Fibroblast of the aortic adventitia (primary cell): ENCODE measurements around the gene CTDP1. TPM values are rescaled to one million over a fixed set of nuclear protein-coding genes. Genes with fewer than 3 reads are reported as not detected.
A peak's percentile ranks its signal among the peaks of the same experiment; 100 is the strongest.

Experiments used
- DNase-seq: peaks from one replicate; pipeline ENCODE4 v3.0.0-alpha.2; 2010; ENCODE audit warnings: low read depth
- H3K4me3 ChIP-seq: 2 replicates; pipeline ENCODE4 v1.5.1; 2011; ENCODE audit warnings: low read depth, mild to moderate bottlenecking, control low read depth, low read length, moderate library complexity
- total RNA-seq: library from RNA; depleted of rRNA; stranded (reverse); fragments of >200 nt; gene quantifications from 2 replicates; pipeline ENCODE4 v1.2.3, GENCODE V29; 2012; ENCODE audit warnings: low replicate concordance
- TF ChIP-seq, protein P1 (sequence below): IDR thresholded peaks from 2 replicates; pipeline ENCODE4 v1.5.1; 2011; ENCODE audit warnings: mild to moderate bottlenecking, low read length, control low read depth, inconsistent platforms; ENCODE audit not compliant: insufficient read depth

Gene CTDP1, protein sequence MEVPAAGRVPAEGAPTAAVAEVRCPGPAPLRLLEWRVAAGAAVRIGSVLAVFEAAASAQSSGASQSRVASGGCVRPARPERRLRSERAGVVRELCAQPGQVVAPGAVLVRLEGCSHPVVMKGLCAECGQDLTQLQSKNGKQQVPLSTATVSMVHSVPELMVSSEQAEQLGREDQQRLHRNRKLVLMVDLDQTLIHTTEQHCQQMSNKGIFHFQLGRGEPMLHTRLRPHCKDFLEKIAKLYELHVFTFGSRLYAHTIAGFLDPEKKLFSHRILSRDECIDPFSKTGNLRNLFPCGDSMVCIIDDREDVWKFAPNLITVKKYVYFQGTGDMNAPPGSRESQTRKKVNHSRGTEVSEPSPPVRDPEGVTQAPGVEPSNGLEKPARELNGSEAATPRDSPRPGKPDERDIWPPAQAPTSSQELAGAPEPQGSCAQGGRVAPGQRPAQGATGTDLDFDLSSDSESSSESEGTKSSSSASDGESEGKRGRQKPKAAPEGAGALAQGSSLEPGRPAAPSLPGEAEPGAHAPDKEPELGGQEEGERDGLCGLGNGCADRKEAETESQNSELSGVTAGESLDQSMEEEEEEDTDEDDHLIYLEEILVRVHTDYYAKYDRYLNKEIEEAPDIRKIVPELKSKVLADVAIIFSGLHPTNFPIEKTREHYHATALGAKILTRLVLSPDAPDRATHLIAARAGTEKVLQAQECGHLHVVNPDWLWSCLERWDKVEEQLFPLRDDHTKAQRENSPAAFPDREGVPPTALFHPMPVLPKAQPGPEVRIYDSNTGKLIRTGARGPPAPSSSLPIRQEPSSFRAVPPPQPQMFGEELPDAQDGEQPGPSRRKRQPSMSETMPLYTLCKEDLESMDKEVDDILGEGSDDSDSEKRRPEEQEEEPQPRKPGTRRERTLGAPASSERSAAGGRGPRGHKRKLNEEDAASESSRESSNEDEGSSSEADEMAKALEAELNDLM
- total RNA-seq = 14.1 and 15.5 TPM in 2 replicates

DNA sequence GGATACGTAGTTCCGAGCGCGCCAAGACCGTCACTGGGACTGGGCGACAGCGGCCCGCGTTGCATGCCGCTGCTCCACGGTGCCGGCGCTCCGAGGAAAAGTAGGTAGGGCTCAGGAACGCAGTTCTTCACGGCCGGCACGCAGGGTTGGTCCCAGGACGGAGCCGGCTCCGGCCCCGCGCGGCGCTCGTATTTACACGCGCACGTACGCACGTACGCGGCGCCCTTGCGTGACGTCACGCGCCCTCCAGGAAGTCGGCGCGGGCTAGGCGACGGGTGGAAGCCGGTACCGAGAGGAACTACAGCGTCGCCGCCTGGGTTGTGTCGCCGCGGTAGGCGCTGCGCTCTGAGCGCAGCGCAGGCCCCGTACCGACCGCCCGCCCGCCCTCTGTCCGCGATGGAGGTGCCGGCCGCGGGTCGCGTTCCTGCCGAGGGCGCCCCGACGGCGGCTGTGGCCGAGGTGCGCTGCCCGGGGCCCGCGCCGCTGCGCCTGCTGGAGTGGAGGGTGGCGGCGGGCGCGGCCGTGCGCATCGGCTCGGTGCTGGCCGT, at the start of gene CTDP1:
Gene CTDP1, plus strand, starts transcription at position 252 of the 548 bp plus-strand sequence. Its CDS starts 145 bp downstream, at position 397.
- H3K4me3 ChIP-seq = peak within 1 kb of the TSS; percentile 86
- peak; percentile 90 for DNase-seq
- TF ChIP-seq, protein P1, sequence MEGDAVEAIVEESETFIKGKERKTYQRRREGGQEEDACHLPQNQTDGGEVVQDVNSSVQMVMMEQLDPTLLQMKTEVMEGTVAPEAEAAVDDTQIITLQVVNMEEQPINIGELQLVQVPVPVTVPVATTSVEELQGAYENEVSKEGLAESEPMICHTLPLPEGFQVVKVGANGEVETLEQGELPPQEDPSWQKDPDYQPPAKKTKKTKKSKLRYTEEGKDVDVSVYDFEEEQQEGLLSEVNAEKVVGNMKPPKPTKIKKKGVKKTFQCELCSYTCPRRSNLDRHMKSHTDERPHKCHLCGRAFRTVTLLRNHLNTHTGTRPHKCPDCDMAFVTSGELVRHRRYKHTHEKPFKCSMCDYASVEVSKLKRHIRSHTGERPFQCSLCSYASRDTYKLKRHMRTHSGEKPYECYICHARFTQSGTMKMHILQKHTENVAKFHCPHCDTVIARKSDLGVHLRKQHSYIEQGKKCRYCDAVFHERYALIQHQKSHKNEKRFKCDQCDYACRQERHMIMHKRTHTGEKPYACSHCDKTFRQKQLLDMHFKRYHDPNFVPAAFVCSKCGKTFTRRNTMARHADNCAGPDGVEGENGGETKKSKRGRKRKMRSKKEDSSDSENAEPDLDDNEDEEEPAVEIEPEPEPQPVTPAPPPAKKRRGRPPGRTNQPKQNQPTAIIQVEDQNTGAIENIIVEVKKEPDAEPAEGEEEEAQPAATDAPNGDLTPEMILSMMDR = no peak

DNA sequence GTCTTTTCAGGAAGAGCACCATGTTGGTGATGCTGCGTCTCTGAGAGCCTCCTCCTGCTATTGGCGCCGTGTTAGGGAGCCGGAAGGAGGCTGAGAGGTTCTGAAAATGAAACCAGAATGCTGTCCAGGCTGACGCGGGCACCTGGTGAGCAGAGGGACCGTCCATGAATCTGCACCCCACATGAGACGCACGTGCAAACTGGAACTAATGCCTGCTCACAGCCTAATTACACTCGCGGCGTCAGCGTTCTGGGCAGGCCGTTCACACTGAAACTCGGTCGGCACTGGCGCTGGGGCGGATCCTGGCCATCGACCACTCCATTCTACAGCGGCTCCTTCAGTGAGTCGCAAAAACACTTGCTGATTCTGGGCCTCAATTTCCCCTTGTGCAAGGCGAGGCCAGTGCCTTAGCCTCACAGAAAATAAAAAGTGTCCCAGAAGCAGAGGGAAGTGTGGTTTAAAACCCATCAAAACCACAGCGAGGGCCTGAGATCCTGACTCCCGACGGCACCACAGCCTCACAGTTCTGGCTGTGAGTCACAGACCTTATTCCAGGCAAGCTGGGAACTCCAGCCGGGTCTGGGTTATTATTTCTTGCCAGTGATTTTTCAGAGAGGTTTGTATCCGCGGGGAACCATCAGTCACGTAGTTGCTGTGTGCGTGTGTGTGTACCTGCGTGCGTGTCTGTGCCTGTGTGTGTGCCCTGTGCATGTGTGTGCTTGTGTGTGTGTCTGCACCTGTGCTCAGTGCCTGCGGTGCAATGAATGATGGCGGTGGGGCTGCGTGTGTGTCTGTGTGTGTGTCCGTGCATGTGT, 49.1 kb upstream of the CTDP1 start:
- TF ChIP-seq, protein P1 = no peak
- DNase-seq = no peak
- H3K4me3 ChIP-seq = no peak overlapping the region

DNA sequence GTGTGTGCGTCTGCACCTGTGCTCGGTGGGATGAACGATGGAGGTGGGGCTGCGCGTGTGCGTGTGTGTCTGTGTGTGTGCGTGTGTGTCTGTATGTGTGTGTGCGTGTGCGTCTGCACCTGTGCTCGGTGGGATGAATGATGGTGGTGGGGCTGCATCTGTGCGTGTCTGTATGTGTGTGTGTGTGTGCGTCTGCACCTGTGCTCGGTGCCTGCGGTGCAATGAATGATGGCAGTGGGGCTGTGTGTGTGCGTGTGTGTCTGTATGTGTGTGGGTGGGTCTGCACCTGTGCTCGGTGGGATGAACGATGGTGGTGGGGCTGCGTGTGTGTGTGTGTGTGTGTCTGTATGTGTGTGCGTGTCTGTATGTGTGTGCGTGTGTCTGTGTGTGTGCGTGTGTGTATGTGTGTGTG, 48.5 kb upstream of the CTDP1 start:
- TF ChIP-seq, protein P1 = no peak
- H3K4me3 ChIP-seq = no peak overlapping the region
- no peak for DNase-seq

DNA sequence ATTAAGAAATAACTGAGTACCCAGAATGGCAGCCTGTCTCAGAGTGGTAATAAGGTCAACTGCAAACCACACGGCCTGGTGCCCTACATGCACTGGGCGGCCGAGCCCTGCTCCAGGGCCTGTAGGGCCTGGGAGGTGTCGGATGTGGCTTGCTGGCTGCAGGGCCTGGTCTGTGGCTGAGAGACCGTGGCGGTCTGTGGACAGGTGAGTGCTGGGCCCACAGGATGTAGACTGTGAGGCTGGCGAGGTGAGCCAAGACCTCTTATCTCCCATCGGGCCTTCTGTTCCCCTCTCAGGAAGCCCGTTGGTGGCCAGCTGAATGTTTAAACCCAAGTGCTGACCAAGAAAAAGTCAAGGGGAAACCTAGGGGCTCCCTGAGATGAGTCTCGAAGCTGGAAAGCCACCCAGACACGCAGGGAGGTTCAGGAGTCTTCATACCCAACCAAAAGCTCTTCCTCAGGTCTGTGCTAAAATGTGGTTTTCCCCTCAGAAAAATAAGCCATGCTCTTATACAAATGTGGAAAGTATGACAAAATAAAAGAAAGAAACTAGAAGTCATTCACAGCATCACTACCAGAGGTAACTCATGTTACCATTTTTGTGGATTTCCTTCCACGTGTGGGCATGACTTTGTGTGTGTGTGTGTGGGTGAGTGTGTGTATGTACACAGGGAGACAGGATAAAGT, 47.7 kb upstream of the CTDP1 start:
- H3K4me3 ChIP-seq = no peak overlapping the region
- TF ChIP-seq, protein P1 = no peak
- no peak for DNase-seq

DNA sequence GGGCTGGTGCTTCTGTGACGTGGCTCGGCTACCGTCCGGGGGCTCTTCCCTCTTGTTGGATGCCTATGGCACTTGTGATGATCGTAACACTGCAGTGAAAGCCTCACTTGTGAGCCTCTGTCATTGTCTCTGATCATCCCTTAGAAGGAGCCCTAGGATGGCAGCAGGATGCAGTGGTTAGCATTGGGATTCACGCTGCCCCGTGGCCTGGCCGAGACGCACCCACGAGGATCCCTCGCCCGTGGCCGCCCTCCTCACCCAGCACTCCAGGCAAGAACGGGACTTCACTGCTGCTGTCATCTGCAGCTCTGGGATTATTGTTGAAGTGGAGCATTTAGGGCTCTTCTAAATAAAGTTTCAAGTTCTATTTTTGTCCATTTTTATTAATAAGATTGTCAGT, 46.8 kb upstream of the CTDP1 start:
- DNase-seq = no peak
- TF ChIP-seq, protein P1 = no peak
- H3K4me3 ChIP-seq = no peak overlapping the region
